ENCODE results near the gene FAT1.
A peak's percentile ranks its signal among the peaks of the same experiment; 100 is the strongest.

Gene FAT1

DNA sequence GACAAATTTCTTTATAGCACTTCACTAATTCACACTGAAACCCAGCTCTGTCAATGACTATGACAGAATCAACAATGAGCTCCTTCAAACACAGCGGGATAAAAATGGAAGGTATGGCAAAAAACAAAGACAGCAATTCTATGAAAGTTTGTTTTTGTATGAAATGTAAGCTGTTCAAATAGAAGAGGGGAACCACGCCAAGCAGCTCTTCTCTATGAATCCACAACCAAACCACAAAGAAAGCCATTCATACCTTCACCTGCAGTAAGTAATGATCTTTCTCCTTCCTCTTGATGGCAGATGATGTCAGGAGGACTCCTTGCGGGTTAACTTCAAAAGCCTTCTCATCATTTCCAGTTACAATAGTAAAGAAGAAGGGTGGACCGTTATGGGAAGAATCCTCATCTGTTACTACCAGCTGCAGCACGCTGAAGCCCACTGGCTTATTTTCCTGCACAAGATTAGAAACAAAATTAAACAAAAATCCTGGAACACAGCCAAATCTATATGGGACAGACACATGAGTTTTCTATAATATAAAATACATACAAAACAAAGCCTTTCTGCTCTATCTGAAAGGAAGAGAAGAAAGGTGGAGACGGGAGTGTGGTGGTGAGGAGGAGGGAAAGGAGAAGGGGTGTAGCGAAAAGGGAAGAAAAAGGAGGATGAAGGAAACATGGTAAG is 119.4 kb downstream of the FAT1 start:
- no peak for DNase-seq

DNA sequence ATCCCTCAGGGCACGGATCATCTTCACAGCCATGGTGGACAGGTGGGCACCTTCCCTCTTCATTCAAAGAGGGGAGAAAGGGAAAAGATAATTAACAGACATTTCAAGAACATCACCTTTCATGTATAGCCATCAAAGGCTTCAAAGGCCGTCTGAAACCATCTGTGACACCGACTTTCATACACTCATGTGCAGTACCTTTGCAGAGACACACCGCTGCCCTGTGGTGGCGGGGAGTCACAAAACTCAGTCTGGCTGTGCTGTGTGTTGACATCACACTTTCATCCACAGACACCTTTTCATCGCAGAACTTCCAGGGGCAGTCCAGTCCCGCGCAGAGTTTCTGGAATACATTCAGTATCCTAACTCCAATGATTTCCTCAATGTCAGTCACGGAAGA is 120.7 kb downstream of the FAT1 start:
- no peak for DNase-seq

DNA sequence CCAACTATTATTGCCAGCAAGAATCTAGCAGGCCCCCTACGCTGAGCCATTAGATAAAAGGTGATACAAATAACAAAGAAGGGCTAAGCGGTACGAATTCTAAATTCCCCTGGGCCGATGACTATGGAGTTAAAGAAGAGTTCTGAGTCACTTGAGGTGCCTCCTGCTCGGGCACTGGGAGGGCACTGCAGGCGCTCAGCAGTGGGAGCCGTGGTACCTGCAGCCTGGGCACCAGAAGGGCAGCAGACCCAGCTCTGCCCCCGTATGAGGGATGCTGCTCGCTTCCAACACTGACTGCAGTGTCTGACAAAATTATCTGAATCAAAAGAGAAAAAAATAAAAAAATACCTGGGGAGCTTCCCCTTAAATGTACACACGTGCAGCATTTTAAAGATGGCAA is 124.2 kb downstream of the FAT1 start:
- no peak for DNase-seq

DNA sequence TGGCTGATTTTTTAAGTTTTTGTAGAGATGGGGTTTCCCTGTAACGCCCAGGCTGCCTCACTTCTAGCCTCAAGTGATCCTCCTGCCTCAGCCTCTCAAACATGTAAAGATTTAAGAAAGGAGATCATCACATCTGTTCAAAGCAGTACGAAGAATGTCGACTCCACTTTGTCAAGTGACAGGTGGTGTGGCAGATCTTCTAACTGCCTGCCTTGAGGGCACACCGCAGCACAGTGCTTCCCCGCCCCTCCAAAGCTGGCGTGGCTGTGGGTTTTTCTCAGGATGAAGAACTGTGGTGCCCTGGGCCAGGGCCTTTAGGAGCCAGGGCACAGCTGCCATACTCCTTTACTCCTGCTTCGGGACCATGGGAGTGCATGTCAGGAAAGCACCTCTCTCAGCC is 125.0 kb downstream of the FAT1 start:
- no peak for DNase-seq

DNA sequence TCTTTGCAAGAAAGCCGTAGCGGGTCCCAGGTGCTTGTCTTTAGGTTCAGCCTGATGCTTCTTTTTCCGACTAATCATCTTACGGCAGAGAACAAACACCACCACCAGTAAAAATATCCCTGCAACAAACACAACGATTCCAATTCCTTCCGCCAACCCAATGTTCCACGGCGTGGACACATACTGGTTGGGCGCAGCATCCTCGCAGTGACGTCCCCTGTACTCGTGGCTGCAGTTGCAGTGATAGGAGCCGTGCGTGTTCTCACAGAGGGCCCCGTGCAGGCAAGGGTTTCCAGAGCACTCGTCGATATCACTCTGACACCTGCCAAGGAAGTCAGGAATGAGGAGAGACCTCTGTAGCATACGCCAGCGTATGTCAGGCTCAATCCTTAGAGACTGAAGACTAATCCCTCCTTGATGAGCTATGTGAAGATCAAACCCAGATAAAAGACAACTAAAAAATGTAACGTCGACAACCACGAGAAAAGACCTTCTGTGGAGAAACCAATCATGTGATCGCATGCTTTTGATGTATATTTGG is 126.7 kb downstream of the FAT1 start:
- no peak for DNase-seq

DNA sequence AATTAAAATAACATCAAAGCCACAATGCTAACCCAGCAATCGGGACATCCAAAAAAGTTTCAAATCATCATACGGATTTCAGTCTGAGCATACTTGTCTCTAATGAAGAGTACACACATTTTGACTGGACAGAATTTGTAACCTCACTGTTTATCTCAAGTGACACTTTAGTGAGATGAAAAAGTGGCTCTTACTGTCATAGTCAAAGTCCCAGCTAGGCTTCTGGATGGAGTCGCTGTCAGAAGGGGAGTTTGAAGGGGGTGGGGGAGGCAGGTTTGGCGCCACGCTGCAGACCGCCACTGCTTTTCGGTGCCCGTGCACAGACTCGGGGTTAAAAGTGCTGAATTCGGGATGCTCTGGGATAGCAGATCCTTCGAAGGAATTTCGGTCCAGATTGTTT is 127.3 kb downstream of the FAT1 start:
- no peak for DNase-seq

DNA sequence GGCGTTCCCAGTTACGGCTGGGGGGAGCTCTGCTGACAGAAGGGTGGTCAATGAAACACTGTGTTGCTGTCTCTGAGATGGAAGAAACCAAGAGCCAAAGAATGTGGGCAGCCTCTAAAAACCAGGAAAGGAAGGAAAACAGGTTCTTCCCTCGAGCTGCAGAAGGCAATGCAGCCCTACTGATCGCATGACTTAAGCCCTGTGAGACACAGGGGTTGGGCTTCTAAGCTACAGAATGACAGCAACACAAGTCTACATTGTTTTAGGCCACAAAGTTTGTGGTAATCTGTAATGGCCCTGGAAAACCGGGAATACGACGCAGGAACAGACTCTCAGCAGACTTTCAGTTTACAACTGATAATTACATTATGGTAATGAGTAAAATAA is 130.1 kb downstream of the FAT1 start:
- DNase-seq = no peak

DNA sequence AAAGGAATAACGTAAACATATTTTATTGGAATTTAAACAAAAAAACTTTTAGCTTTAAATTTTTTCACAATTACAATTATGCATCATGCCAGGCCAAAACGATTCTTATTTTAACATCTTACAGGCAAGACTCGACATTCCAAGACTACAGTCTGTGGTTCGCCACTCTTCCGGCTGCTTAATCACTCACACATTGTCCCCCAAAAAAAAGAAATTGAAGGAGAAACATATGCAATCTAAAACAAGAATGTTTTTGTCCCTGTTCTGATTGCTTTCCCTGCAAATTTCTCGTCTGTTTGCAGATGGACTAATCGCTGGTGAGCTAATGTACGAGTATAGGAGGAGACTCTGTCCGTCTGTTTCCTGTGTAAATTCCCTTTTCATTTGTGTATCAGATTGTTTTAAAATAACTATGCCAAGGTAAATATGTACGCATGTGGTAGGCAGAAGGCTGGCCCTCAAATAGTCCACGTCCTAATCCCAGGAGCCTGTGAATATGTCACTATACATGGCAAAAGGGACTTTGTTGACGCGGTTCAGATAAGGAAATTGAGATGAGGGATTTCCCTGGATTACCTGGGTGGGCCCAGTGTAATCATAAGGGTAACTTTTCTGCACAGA is 130.6 kb downstream of the FAT1 start:
- no peak for DNase-seq

DNA sequence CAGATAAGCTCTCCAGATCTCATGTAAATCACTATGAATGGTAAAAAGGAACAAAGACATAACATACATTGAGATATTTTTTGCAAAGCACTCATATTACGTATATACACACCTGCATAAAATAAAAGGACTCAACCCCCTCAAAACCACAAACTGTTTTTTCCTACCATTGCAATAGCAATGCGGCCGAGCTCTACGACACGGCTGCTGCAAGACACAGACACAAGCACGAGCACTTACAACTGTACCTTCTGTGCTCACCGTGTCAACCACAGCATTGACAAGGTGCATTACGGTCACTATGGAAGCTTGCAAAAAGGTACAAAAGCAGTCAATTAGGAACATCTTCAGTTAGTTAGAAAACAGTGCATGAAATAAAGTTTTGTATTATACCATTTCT is 131.2 kb downstream of the FAT1 start:
- DNase-seq = no peak

DNA sequence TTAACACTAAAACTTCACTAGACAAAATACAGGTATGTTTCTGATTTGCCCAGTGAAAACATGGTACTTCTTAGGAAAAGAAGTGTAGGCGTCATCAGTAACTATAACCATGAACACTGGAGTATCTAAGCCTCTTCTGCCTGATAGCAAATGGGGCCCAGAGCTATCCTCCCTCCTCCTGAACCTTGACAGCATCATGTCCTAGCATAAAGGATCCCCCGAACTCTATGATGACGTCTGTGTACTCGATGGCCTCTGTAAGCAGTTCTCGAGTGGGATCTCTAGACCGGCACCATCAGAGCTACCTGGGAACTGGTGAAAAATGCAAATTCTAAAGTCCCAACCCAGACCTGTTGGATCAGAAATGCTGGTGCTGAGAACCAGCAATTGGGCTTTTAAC is 132.0 kb downstream of the FAT1 start:
- DNase-seq = no peak

DNA sequence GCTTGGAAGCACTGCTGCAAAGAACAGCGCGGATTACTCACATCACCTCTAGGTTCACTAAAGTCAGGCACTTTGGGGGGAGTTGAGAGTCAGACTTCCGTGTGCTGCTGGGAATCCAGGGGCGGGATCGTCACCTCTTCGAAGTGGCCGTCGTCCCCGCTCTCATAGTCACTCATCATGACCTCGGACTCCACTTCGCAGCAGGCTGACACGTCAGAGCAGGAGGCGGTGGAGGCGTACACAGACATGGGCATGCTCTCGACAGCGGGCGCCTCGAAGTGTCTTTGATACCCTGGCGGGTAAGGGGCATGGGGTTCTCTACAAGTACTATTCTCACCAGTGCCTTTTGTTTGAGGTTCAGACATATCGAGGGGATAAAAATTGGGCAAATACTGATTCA is 135.2 kb downstream of the FAT1 start:
- no peak for DNase-seq

DNA sequence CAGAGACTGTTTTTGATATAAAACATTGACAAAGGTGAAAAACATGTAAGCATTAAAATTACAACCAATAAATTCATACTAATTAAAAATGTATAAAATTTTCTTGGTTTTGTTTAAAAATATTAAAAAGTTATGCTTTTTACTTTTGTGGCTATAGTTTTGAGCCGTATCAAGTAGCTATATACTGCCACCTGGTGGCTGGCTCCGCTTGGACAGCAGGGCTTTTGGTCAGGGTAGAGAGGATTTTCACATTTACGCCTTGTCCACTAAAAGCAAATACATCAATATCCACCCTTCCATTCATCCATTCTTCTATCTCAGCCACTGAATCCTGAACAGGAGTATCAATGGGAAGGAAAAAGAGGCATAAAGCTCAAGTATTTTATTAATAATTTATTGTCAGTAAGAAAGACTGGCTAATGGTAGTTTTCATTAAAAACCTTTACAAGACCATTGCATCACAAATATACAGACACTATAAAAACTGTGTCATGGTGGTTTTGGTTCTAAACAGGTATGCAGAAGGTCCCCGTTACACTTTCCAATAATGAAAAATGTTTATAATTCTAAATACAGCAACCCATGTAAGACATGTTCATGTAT is 136.1 kb downstream of the FAT1 start:
- DNase-seq = peak; percentile 37 to 43

DNA sequence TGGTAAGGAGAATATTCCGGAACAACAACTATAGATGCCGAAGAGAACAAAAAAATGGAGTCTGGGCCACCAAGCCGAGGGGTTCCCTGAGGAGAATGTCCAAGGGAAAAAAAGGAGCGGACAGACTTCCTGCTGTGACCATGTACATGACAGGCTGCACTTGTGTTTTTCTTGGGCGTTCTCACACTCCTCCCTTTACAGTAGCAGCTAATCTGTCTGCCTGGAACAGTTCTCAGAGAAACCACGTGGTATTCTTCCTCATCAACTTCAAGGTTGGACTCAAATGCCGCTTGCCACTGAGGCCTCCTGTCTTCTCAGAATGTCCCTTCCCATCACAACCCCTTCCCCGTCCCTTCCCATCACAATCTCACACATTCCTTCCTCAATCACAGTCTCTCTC is 137.5 kb downstream of the FAT1 start:
- DNase-seq = no peak

DNA sequence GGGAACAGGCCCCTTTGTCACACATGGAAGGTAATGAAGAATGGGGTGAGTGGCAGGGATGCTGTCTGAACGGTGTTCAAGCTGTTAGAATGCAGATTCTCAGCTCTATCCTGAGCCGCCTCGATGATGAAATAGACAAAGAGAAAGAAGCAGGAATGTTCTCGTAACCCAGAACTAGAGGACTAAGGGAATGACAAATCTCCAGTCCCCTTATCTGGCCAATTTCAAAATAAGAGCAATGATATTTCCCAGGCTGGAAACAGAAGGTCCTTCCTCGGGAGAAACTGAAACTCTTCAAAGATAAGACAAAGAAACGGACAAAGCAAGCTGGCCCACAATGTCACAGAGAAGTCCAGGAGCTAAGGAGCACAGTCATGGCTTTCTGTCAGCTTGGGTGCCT is 138.7 kb downstream of the FAT1 start:
- DNase-seq = no peak

DNA sequence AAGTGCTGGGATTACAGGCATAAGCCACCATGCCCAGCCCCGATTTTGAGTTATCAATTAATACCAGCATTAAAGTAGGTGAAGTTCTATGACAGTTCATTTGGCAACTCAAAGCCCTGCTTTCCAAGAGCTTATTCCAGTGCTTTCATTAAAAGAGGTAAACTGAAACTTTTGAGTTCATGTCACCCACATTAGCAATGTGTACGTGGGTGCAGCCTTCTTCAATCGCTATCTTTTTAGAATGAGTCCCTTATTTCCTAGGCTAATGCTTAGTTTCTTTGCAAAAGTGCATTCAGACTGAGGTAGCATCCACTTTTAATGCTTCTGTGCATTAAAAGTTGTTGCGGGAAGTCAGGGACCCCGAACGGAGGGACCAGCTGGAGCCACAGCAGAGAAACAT is 142.2 kb downstream of the FAT1 start:
- no peak for DNase-seq

DNA sequence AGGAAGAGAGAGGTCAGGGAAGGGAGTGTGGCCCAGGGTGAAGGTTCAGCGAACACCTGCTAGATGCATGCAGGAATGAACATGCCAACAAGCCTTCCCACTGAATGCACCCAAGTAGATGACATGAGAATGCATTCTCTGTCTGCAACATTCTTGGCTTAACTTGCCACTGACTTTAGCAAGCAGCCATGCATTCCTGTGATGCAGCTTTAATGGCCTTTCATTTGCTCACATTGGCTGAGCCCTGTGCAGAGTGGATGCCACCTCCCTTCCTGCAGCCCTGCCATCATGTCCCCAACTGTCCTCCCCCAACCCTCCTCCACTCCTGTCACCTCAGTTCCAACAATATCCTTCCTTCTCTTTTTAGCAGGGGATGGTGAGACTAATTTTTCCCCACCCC is 143.0 kb downstream of the FAT1 start:
- DNase-seq = no peak

DNA sequence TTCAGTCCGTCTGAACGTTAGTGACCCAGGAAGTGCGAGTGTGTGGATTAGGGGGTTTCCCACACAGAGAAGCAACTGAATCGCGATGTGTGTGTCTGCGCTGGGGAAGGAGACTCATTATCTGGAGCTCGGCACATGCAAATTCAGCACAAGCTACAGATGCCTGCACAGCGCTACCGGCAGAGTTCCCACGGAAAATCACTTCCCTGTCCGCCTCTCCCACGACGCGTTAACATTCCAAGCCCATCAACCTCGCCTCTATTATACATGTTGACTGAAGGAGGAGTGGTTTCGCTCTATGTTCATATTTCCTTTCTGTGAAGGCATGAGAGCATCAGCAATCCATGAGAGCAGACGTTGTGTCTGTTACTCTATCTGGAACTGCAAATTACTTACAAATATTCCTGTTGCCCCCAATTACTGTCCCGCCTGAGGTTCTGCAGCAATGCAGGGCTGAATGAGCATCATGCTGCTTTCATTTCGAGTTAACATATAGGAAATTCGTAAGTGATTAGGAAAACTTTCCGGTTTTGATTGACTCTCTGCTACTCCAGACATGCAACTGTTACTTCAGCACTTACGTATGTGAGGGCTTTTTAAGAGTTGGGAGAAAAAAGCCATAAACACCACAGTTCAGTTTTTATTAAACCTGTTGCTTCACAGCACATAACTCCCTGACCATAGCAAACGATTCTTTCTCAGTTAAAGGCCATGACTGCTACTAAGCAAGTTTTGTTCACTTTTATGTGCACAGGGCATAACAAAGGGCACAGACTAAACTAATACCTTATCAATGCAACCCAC is 153.3 kb downstream of the FAT1 start:
- DNase-seq = no peak

DNA sequence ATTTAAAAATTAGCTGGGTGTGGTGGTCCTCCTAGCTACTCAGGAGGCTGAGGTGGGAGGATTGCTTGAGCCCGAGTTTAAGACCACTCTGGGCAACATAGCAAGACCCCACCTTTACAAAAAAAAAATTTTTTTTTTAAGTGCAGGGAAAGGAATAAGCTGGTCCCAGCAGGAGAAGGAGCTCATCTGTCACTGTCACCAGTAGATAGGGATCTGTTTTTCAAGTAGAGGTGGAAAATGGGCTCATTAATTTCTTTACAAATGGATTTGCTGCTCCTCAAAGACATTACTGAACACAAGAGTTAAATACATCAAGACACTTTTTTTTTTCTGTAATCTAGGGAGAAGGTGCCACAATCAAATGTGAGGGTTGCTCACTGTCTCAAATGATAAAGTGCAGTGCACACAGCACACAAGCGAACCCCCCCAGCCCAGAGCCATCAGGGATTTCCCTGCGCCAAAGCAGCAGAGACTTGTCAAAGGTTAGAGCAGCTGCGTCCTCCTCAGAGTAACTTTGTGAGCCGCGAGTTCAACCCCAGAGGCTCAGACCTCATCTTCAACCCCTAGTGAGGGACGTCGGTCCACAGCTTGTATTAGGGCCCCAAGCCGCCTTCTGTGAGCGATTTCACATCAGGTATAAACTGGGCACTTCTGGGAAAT is 154.0 kb downstream of the FAT1 start:
- DNase-seq = no peak

DNA sequence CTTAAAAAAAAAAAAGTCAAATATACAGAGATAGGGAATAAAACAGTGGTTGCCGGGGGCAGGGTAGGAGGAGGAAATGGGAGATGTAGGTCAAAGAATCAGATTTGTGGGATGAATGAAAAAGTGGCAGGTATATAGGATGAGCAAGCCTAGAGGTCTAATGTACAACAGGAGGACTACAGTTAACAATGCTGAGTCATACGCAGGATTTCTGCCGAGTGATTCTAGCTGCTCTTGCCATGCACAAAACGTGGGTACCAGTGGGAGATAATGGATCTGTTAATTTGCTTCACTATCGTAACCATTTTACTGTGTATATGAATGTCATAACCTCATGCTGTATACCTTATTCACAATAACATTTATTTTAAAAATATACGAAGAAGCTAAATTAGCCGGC is 157.6 kb downstream of the FAT1 start:
- DNase-seq = no peak

DNA sequence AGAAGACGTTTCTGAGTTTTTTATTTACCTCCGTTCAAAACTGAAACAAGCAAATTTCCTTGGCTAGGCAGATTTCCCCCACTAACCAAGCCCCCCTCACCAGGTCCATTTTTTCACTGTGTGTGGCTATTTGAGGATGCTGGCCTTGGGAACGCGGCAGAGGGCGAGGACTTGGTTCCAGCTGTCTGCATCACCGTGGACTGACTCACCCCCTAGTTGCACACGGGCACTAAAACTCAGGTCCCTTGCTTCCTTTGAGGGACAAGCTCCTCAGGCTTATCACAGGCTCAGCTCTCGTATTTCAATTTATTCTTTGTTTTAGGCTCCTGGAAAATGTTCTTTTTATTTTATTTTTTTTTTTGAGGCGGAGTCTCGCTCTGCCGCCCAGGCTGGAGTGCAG is 159.9 kb downstream of the FAT1 start:
- no peak for DNase-seq

DNA sequence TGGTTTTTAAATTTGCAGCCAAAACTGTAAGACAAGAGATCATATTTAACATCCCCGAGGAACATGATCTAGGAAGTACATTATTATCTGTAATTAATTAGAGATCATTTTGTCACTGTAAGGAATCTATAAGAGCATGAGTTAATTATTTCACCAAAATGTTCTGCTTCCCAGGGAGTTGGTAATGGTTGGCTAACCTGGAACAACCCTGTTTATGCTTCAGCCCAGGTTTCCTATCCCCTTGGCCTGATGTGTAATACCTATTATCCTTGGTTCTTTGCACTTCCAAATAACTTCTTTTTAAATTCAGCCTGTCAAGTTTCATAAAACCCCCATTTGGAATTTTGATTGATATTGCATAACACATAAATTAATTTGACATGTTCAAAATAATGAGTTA is 161.9 kb downstream of the FAT1 start:
- no peak for DNase-seq

DNA sequence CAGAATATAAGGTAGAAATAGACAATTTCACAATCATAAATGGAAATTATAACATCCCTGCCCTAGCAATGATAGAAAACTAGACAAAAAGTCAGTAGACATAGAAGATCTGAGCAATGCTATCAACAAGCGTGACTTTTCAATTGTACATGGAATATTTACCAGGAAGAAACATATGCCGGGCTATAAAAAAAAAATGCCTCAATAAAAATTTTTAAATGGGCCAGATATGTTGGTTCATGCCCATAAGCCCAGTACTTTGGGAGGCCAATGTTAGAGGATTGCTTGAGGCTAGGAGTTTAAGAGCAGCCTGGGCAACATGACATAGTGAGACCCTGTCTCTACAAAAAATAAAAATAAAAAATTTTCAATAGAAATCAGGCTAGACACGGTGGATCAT is 163.0 kb downstream of the FAT1 start:
- no peak for DNase-seq

DNA sequence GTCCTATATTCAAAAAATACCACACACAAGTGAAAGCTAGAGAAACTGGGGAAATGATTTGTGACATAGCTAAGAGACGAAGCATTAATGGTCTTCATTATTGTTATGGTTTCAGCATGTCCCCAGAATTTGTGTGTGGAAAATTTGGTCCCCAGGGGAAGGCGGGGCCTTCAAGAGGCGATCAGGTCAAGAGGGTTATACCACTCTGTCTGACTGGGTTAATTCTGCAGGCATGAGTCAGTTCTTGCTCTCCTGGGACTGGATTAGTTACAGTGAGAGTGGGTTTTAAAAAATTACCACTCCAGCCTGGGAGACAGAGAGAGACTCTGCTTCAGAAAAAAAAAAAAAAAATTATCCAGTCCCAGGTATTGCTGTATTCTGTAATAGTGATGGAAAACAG is 166.2 kb downstream of the FAT1 start:
- DNase-seq = no peak
